ENCODE measurements around the gene GMDS.

Gene GMDS

DNA sequence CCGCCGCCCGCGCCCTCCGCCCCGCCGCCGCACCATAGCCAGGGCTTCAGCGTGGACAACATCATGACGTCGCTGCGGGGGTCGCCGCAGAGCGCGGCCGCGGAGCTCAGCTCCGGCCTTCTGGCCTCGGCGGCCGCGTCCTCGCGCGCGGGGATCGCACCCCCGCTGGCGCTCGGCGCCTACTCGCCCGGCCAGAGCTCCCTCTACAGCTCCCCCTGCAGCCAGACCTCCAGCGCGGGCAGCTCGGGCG is 634.2 kb downstream of the GMDS start:
- in situ Hi-C loops (cut with HindIII; ENCODE audit: low sequenced_read_pairs): no loop called here

DNA sequence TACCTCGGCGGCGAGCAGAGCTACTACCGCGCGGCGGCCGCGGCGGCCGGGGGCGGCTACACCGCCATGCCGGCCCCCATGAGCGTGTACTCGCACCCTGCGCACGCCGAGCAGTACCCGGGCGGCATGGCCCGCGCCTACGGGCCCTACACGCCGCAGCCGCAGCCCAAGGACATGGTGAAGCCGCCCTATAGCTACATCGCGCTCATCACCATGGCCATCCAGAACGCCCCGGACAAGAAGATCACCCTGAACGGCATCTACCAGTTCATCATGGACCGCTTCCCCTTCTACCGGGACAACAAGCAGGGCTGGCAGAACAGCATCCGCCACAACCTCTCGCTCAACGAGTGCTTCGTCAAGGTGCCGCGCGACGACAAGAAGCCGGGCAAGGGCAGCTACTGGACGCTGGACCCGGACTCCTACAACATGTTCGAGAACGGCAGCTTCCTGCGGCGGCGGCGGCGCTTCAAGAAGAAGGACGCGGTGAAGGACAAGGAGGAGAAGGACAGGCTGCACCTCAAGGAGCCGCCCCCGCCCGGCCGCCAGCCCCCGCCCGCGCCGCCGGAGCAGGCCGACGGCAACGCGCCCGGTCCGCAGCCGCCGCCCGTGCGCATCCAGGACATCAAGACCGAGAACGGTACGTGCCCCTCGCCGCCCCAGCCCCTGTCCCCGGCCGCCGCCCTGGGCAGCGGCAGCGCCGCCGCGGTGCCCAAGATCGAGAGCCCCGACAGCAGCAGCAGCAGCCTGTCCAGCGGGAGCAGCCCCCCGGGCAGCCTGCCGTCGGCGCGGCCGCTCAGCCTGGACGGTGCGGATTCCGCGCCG is 634.7 kb downstream of the GMDS start:
- in situ Hi-C loops (cut with HindIII; ENCODE audit: low sequenced_read_pairs): no loop called here

DNA sequence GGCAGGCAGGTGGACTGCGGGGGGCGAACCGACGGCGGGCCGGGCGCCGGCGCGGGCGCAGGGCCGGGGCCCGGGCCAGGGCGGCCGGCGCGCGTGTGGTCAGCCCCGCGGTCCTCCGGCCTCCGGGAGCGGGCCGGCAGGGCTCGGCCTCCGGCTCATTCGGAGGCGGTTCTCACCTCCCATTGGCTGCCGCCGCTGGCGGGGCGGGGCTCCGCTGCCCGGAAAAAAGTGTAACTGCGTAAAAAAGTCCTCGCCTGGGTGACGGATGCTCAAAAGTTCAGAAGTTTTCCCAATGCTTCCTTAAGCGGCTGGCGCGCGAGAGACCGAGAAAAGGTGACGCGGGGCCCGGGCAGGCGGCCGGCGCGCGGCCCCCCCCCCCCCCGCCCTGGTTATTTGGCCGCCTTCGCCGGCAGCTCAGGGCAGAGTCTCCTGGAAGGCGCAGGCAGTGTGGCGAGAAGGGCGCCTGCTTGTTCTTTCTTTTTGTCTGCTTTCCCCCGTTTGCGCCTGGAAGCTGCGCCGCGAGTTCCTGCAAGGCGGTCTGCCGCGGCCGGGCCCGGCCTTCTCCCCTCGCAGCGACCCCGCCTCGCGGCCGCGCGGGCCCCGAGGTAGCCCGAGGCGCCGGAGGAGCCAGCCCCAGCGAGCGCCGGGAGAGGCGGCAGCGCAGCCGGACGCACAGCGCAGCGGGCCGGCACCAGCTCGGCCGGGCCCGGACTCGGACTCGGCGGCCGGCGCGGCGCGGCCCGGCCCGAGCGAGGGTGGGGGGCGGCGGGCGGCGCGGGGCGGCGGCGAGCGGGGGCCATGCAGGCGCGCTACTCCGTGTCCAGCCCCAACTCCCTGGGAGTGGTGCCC is 635.5 kb downstream of the GMDS start, which contains the start of gene FOXC1:
Gene FOXC1 (plus strand): TSS at position 268 of the 849 bp plus-strand sequence. CDS start 531 bp downstream, at position 799.
- in situ Hi-C loops (cut with HindIII; ENCODE audit: low sequenced_read_pairs): no loop called here

DNA sequence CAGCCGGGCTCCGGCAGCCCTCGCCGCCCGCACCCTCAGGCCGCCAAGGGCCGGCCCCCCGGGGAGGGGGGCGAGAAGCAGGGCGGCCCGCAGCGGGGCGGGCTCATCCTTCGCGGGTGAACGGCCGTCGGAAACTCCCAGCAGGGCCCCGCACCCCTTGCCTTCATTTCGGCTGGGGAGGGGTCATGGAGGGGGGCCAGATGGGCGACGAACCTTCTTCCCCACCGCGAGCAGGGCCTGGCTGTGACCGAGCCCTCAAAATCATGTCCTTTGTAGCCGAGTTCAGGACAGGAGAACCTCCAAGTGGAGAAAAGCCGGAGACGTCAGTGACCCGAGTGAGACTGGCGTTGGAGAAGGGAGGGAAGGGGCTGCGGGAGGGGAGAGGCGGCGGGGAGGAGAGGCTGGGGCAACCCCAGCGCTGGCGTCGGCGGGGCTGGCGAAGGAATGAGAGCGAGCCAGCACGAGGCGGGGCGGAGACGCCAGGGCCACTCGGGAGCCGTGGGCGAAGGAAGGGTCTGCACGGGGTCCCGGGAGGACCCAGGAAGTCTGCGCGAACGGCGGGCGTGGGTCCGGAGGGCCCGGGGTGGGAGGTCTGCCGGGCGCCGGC is 636.3 kb downstream of the GMDS start:
- in situ Hi-C loops (cut with HindIII; ENCODE audit: low sequenced_read_pairs): no loop called here

DNA sequence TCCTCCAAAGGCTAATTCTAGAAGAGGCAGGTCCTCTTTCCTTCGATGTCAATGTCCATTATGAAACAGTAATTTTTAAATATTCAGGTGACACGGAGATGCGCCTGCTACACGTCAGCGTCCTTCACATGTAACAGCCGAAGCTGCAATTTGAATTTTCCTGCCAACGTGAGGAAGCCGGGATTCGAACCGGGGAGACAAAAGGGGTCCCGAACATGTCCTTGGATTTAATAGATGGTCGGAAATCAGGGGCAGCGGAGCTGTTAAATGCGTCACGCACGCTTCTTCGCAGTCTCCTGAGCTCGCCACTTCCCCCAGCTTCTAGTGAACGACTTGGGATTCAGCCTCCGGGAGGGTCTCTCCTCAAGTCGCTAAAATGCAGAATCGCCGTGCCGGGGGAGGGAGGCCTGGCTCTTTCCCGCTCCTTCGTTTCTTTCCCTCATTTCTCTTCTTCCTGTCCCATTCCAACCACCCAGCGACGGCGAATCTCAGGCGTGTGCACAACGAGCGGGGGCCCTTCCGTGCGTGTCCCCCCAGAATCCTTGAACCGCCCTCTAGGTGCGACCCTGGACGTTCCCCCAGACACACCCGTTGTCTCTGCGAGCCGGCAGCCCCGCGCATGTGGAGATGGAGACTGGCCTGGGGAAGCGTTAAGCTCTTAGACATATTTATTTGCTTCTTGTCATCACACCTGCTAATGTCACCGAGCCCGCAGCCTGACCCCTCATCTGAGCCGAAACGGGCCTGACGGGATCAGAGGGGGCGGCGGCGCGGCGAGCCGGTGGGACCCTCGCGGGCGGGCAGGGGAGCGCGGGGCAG is 637.0 kb downstream of the GMDS start:
- in situ Hi-C loops (cut with HindIII; ENCODE audit: low sequenced_read_pairs): no loop called here

DNA sequence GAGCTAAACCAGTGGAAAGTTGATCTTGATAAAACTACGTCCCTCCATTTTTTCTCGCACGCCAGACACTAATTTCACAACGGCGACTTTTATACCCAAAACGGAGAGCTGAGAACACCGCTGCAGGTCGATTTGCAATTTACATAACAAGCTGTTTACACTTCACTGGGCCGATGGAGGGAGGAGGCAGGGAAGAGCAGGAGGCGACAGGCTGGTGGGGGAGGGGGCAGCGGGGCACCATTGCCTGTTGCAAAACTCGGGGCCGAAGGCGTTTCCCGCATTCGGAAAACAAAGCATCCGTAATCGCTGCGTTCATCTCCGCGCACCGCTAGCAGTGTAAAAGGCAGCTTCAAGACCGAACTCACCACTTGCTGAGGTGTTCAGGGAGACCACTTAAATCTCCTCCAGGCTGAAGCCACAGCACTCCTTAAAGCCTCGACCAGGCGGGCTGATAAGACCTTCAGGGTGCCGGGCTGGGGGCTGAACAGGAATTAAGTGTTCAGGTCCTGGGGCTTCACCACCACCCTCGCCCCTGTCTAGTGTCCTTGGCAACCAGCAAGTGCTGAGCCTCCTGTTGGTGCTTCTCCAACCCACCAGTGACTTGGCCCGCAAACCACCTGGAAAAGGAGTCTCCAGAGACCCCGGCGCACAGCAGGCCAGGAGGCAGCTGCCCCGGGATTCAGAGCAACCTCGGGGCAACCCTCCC is 637.7 kb downstream of the GMDS start:
- in situ Hi-C loops (cut with HindIII; ENCODE audit: low sequenced_read_pairs): no loop called here

DNA sequence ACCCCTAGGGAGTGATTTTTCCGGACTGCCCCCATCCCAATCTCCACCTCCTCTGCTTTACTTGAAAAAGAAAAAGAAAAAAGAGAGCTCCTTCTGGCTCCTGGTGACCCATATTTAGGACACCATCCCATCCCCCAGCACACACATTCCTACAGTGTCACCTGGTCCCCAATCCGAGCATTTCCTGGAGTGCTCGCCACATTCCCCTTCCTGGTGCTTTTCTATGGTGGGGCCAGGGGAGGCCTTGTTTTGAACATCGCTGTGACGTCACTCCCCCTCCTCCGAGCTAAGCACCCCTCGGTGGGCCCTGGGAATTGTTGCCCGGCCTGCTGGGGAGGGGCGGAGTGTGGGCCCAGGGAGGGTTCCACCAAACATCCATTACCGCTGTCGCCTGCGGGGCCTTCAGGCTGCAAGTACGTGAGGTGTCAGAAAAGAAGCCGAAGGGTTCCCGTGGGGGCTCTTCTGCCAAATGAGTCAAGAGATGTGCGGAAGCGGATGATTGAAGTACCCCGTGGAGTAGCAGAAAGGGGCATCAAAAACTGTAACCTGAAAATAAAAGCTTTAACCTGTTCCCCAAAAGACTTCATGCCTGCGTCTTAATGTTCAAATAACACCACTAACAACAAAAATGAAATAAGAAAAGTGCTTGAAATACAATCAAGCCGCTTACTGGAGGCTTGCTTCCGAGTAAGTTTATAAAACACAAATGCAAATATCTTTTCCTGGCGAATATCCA is 638.5 kb downstream of the GMDS start:
- in situ Hi-C loops (cut with HindIII; ENCODE audit: low sequenced_read_pairs): no loop called here

DNA sequence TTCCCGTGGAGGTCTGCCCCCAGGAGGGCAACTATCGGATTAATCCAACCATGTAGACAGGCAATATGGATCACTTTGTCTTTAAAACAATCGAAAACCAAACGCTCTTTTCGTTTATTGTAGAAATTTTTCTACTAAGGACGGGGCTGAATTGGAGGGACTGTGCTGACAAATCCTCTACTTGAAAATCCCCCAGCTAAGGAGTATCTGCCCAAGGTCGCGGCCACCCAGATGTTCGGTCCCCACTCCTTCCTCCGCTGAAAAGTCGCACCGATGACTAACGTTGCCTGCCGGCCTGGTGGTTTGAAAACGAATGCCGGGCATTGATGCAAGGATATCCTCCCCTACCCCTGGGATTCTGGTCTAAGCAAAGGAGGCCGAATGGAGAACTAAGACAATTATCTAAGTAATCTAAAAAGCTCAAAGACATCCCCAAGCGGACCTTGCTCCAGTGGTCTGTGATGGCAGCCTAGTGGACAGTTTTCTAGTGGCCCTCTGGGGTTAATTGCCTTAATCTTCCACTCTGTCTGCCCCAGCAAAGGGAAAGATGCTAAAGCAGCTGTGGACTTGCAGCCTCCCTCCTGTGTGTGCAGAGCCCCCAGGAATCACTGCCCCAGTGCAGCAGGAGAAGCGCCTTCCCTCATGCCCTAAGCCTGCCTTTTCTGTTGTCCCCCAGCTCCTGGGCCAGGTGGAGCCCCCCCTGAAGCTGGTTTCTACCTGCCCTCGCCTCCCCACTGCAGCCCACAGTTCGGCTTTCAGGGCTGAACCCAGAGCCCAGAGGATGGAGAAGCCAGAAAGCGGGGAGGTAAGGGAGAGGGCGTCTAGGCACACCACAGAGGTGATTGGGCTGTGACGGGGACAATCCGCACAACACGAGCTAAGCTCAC is 639.3 kb downstream of the GMDS start:
- in situ Hi-C loops (cut with HindIII; ENCODE audit: low sequenced_read_pairs): no loop called here

DNA sequence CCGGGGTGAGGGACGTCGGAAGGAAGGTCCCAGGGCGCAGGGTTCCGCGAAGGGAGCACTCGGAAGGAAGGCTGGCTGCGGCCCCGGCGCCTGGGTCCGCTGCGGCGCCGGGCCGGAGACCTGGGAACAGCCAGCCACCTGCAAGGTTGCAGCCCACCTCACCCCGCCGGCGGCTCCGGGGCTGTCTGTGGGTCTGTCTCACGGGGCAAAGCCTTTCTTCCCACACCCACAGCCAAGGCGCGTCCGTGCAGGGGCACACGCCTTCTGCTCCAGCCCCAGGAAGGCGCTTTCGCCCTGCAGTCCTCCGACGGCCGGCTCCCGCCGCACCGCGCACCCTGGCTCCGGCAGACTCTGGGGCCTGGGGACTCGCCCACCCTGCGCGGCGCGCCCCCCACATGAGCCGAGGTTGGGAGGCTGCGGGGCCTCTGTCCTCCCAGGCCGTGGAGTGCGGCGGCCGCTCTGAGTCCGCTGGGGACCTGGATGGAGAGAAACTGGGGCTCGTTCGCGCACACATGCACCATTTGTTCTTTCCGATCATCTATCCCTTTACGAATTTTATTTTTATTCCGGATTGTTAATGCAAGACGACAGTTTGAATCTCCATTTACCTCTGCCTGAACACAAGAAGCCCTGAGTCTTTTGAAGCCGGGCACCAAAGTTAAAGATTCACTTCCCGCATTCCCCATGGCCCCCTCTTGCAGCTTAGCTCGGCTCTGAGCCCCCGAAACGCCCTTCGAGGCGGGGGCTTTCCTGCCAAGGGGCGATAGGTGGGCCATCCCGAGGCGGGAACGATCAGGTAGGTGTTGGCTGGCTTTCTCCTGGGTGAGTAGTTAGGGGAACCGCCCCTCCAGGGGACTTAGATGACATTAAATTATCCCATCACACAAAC is 640.2 kb downstream of the GMDS start:
- in situ Hi-C loops (cut with HindIII; ENCODE audit: low sequenced_read_pairs): no loop called here

DNA sequence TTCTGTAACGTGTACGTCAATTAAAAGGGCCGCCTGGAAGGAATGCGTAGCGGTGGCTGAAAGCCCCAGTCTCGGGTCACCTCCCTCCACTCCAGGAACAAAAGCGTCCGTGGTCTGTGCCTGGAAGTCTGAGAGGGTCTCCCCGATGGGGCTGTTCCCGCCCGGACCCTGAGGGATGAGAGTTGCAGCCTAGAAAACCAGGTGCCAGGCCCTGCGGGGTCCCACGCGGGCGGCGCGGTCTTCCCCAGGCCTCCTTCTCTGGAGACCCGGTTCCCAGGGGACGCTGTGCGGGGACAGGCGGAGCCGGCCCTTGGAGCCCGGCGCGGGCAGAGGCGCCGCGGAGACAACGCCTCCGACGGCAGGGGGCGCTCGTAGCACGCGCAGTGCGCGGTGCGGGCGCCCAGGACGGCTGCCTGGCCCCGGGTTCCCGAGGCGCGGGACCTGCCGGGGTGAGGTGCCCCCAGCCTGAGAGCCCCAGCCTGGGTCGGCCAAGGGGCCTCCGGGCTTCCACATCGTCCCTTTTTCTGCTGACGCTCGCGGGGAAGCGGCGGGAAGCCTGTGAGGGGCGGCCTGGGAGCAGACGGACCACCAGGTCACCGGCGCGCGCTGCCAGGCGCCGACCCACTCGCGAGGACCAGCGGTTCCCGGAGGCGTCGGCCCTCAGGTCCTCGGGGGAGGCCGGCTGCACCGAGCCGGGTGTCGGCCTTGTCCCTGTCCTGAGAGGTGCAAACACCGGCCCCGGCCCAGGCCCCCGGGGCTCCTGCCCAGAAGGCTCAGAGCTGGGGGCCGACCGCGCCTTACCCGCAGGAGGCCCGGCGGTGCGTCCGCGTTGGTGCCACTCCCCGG is 641.0 kb downstream of the GMDS start:
- in situ Hi-C loops (cut with HindIII; ENCODE audit: low sequenced_read_pairs): no loop called here

DNA sequence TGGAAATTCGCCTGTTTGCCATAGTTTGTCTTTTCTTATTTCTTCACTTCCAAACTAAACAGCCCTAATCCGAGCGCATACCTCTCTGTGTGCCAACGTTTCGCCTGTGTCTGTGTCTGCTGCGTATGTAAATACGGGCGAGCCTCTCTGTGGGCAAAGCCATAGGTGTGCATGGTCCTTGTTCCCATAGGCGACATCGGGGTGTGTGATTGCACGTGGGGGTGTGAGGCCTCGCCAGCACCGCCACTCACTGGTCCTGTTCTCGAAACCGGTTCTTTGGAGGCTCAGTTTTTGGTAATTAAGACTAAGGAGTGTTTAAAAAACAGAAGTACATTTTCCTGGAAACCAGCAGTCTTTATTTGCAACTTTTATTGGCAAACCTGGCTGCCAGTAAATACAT is 641.7 kb downstream of the GMDS start:
- in situ Hi-C loops (cut with HindIII; ENCODE audit: low sequenced_read_pairs): no loop called here

DNA sequence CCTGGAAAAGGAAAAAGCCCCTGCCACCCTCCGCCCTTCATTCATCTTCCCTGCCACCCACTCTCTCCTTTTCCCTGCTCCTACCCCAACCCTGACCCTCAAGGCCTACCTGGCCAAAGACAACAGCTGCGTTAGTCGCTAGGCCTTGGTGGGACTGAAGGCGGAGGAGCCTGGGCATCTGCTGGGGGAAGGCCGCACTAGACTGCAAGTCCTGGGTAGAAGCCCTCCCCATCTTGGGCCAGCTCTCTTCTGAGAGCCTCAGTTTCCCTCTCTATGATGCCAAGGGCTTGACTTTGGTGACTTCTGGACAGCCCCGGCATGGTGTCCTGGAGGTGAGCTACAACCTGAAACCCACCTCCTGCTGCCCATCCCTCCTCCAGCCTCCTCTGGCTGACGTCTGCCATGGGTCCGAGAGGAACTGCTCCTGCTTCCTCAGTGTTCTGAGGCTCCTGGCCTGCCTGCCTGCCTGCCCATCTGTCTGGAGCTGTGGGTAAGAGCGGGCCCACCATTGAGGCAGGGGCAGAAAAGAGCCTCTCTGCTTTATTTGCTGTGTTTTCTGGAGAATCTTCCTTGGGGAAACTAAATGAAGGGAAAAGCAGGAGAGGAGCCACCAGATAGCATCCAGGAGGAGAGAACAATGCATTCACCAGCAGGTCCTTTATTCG is 643.2 kb downstream of the GMDS start:
- in situ Hi-C loops (cut with HindIII; ENCODE audit: low sequenced_read_pairs): no loop called here

DNA sequence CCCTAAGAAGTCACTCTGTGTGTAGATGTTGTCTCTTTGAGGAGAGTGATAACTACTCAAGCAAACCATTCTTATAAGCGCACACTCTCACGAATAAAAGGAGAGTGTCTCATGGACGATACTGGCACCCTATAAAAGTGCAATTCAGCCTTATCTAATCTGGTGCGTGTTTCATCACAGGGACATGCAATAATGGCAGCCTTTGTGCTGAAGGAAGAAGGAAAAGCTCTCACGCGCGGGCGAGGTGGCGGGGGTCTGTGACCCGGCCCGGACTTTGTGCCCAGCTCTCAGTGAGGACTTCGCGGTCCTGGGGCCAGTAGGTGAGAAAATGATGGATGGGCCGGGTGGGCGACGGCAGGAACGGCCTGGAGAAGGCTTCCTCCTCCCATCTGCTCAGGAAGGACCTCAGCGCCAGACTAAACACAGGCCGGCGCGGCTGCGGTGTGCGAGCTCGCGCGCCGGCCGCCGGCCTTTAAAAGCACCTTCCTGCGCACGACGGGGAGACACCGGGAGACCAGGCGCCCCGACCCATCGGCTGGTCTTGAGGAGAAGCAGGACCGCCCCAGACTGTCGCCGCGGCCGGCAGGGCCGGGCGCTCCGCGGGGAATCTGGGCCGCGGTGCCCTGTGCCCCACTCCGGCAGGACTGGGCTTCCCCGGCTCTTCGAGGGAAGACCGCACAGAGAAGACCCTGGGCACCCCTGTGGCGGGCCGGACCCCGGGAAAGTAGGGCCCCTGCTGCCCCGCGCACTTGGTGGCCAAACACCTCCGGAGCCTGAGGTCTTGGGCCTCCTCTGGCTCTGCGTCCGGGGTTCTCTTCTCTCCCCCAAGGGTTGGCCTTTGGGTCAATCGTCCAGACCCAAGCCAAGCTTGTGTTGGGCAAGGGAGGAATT is 644.0 kb downstream of the GMDS start:
- in situ Hi-C loops (cut with HindIII; ENCODE audit: low sequenced_read_pairs): no loop called here

DNA sequence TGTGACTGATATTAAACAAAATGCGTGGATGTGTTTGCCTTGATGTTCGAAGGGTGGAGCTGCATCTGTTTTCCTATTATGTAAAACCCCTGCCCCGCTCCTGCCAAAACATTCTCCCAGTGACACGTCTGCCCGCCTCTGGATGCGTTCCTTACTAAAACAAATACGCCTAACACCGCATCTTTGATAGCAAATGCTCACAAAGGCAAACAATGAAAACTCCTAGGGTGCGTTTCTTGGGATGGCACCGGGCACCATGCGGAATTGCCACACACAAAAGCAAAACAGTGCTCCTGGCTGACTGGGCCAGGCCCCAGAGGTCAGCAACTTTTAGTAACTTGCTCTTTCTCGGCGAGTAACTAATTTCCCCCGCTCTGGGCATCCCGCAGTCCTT is 644.6 kb downstream of the GMDS start:
- in situ Hi-C loops (cut with HindIII; ENCODE audit: low sequenced_read_pairs): no loop called here

DNA sequence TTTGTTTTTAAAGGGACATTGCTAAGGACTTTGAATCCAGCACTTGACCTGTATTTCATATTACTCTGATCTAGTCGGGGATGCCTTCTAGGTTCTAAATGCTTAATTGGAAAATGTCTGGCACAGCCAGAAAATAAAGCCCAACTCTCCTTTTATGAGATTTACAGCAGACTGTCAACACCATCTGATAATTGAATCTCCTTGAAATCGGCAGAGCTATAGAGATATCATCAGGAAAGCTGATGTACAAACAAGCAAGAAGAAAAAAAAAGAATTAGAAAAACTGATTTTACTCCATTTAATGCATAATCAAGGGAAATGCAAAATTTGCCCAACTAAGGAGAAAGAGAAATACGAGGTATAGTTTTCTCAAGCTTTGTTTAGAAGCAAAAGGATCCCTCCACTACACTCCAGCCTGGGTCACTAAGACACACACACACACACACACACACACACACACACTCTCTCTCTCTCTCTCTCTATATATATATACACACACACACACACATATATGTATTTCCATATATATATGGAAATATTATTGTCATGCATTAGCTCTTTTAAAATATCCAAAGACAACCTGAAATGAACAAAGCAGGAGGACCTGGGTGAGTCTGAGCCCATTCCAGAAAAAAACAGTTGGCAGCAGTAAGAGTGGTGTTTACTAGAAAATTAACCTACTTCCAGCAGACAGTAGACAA is 645.2 kb downstream of the GMDS start:
- in situ Hi-C loops (cut with HindIII; ENCODE audit: low sequenced_read_pairs): no loop called here
